ENCODE results near the gene ZNF532.
A peak's percentile ranks its signal among the peaks of the same experiment; 100 is the strongest.

The ZNF532 gene

DNA sequence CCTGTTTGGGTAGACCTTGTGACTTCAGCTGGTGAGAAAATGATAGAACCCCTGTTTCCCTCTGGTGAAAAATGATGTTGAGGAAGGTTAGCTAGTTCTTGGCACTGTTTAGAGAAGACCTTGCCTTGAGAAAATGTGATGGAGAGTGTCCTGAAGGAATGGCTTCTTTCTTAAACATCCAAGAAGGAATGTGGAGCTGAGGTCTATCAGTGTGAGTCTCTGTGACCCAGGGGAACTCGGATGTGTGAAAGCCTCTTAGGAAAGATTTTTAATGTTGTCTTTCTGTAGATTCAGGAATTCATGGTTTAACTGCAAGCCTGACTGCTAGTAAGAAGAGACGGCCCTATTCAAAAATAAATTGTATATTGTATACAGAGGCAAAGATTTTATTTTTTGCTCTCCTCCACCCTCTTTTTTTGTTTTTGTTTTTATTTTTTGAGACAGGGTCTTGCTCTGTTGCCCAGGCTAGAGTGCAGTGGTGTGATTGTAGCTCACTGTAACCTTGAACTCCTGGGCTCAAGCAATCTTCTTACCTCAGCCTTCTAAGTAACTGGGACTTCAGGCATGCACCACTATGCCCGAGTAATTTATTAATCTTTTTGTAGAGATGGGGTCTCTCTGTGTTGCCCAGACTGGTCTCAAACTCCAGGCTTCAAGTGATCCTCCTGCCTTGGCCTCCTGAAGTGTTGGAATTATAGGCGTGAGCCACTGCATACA lies 87.5 kb downstream of the ZNF532 start:
- DNase-seq = no peak

DNA sequence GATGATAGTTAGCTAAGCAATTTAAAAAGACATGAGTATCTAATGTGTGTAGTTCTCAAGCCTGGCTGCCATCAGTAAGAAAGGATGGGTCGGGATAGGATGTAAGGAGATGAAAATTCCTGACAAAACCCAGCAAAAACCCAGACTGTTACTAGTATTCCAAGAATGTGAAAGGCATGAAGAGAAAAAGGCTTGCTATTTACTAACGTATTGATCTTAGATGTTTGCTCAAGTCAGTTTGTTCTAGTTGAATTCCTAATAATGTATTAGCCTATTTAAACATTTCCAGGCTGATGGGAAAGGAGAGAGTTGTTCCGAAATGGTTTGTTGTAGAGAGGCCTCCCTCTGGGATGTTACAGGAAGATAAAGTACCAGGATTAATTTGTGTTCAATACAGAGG lies 88.2 kb downstream of the ZNF532 start:
- no peak for DNase-seq

DNA sequence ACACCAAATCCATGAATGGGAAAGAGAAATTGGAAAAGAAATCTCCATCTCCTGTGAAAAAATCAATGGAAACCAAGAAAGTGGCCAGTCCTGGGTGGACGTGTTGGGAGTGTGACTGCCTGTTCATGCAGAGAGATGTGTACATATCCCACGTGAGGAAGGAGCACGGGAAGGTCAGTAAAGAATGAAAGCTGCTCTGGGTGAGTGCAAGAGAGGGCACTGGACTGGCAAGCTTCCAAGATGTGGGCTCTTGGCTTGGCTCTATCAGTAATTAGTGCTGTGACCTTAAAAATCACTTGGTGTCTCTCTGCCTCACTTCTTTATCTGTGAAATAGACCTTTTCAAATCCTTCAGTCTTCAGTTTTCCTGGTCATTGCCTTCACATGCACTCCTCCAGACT lies 89.0 kb downstream of the ZNF532 start:
- peak; percentile 58 for DNase-seq

DNA sequence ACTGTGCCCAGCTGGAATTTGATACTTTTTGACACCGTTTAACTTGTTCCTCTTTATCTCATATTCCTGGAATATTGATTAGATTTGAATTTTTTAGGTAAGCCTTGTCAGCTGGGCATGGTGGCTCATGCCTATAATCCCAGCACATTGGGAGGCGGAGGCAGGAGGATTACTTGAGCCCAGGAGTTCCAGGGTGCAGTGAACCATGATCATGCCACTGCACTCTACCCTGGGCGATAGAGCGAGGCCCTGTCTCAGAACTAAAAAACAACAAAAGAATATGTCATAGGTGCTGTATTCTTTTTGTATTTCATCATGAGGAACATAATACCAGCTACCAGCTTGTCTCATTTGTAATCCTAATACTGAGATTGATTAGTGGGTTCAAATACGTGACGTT lies 90.3 kb downstream of the ZNF532 start:
- DNase-seq = no peak

DNA sequence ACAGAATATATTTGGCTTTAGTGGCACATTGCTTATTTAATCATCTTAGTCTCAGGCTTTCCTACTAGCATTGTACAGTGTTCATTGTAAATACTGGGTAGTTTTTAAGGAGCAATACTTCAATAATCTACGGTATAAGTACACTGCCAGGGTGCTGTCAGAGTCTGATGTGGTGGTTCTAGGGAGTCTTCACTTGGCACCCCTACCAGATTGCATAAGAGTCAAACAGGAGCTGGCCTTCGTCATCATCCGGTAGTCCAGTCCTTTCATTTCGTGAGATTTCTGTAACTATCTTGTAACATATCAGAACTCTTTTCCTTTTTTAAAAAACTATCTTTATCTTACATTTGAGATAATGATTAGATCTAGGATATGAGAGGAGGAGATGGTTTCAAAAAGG lies 91.1 kb downstream of the ZNF532 start:
- DNase-seq = no peak

DNA sequence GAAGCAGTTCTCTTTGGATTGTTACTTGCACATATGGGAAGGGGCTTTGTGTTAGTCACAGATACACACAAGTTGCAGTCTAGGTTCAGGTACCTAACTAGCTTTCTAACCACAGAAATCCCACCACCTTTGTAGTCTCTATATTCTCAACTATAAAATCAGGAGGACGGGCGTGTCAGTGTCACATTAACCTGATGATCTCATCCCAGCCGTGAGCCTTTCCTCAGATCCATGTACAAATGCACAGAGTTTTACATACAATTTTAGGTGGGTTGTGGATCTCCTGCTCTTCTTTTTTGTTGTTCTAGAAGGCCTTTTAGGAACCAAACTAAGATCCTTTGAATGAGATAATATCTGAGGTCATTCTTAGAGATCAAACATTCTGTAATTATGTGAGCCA lies 94.0 kb downstream of the ZNF532 start:
- no peak for DNase-seq

DNA sequence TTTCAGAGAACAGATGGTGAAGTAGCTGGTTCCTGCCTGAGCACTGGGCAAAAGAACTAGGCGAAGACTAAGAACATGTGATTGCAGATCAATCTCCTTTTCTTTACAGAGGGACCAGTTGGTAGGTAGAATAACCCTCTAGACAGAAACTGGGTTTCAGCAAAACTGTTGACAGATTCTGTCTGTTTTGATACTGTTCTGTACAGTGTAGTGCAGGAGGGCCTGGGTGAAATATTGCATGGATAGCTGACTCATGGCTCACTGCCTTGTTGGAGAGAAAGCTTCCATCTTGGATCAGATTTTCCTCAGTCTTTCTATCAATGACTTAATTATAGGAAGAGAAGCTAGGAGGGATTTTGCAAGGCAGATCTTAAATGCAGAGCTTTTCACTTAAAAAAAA lies 95.8 kb downstream of the ZNF532 start:
- DNase-seq = no peak

DNA sequence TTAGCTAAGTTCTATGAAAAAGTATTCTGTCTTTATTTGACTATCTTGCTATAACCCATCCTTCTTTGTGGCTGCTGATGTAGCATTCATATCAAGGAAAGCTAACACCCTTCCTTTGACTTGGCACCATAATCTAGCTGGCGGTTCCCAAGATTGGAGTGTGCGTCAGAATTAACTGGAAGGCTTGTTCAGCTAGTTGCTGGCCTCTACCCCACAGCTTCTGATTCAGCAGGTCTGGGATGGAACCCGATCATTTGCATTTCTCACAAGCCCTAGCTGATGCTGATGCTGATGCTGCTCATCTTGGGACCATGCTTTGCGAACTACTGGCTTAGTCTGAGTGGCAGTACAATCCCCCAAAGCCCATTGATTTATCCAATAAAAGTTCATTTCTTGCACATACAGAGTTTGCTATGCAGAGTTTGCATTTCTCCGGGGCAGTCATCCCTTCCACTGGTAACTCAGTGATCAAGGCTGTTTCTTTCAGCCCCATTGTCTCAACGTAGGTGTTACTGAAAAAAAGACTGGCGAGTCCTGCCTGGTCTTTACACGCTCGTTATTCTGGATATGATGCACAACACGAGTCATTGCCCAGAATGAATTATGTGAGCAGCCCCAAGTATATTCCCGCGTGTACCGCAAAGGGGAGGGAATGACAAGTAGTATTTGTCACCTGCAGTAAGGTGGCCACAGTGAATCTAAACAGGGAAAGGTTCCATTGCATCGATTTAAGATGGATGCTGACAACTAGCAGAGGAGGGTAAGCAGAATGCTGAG lies 96.5 kb downstream of the ZNF532 start:
- DNase-seq = no peak

DNA sequence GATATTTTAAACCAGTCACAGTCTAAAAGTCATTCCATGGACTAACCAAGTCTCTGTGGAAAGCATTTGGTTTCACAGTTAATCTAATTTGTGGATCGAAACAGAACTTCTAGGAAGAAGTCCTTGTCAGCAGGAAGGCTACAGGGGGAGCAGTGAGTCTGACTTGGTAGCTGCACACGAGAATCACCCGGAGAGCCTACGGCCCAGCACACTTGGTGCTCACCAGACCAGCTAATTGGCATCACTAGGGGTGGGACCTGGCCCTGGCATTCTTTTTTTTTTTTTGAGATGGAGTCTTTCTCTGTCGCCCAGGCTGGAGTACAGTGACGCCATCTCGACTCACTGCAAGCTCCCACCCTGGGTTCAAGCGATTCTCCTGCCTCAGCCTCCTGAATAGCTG lies 97.7 kb downstream of the ZNF532 start:
- DNase-seq = no peak

DNA sequence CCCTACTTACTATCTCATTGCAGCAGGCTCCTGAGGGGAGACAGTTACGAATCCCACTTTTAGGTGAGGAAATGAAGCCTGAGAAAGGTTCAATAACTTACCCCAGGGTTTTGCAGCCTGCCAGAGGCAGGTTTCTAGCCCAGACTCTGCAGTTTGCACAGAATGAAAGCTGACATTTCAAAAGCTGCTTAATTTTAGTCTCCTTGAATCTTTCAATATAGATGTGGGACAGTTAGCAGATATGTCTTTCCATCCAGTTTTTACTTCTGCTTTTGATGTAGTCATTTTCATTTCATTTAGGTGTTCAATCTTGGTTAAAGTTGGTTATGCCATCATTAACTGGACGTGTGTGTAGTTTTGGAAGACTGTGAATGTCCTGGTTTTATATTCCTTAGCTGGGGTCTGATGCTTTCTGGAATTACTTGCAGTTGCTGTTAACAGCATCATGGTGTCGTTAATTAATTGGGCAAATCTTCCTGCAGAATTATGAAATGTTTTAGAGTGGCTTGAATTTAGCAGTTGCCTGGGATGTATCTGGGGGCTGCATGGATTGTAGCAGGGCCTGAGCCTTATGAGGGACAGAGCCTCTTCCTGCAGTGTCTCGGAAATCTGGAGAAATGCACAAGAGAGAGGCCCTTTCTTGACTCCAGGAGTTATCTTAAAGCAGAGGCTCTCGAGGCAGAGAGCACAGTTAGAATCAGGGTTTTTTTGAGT lies 100.8 kb downstream of the ZNF532 start:
- DNase-seq = no peak

DNA sequence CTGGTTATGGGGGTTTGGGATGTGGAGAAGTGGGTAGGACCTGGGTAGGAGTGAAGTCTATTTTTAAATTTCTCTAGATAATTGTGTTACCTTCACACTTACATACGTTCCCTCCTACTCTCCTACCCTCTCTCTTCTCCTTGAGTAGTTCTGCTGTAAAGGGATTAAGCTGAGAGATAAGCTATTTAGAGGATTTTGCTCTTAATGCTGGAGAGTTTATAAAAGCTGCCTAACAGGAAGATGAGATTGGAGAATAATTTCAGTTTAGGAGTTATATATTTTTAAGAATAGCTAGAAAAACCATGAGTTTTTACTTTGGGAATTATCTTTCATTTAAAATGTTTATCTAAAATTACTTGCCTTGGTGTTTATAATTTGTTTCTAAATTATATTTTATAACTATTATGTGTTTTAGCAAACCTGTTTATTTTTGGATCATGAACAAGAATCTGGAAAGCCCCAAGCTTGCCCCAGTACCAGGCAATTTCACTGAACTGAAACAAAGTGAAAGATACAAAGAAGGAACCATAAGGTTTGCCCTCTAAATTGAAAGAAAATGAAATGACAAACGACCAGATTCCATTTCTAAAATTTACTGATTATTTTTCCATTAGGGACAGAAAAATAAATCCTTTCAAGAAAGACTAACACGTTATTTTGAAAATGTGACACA lies 101.5 kb downstream of the ZNF532 start:
- DNase-seq = no peak

DNA sequence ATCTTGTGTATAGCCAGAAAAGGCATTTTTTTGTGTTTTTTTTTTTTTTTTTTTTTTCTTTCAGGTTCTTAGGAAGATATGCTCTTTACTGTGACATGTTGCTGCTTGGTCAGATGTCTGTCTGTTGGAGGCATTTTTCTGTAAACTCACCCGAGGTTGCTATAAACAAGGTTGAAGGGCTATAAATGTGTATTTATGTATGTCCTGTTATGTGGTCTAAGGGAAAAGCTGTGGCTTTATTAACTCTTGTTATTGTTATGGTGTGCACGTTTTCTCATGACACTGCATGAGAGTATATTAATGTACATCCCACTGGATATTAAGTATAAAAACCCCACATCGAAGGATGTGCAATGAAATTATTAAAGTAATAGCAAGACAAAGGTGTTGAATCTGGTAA lies 102.0 kb downstream of the ZNF532 start:
- DNase-seq = no peak

DNA sequence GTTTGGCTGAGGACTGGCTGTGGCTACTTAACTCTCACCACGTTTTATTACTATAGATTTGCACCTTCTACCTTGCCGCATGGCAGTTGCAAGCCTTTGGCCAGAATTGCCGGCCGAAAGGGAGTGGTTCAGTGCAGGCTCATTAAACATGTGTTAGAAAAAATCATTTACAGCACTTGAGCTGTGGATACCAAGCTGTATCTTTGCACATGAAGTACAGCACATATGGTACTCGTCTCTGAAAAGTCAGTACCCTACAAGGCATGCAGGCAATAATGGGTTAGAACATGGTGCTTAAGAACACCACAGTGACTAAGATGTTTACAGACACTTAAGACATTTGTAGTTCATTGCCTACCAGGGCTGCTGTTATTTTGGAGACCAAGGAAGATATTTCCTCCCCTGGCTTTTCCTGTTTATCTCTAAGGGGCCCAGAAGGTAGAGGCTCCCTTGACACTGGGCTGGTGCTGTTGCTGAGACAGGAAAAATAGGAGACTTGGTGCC lies 103.1 kb downstream of the ZNF532 start:
- no peak for DNase-seq

DNA sequence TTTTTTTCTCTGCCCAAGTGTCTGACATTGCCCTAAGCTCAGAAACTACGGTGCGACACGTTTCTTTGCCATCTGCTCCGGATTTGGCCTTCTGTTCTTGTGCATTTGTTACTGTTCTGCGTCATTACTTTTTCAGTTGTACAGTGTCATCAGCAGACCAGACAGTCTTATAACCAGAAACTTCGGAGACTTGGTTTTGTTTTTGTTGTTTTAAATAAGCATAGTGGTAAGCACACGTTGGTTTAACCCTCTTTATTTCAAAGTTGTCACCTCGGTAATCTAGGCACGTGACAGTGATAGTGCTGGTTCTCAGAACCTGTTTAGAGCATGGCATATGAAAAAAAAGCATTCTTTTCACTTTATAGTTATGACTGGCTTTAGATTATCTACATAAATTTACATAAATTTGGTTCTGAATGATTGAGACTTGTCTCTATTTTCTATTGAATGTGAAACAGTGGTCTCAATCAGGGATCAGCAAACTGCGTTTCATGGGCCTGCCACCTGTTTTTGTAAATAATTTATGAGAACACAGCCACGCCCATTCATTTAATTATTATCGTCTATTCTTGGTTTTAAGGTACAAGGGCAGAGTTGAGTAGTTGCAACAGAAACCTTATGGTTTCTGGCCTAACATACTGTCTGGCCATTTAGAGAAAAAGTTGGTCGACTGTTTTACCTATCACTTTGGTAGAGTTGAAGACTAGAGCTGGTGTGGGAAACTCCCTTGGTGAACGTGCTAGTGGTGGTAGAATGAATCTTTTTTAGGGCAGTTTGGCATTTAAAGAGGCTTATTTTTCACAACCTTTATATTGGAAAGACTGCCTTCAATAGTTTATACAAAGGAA lies 106.5 kb downstream of the ZNF532 start:
- no peak for DNase-seq

DNA sequence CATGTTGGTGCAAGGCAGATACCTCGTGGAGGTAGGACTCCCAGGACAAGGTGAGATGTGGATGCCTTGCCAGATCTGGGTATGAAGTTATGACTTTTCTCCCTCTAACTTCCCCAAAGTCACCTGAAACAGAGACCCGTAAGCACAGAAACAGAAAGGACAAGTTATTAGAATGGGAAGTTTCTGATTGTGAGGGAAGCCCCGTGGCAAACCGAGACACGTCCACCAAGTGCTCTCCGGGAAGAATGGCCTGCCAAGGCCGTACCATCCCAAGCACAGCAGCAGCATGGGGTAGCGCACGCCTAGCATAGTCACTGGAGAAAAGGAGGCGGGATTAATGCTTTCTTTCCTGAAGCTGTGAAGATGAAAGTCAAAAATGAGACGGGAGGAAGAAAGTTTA lies 110.6 kb downstream of the ZNF532 start:
- DNase-seq = no peak

DNA sequence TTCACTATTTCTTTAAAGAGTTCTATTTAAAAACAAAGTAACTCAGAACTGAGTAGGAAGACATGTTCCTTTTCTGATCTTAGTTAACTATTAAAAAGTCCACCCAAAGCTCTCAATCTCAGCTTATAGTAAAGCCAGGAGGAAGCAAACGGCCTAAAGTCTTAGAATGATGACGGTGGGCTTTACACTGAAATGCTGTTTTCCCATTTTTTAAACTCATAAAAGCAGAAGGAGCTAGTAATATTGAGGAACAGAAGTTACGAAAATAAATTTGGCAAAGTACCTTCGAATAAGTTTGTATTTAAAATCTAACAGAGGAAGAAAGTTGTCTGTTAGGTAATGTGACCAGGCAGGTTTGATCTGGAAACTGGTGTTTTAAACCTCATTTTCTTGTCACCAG lies 111.1 kb downstream of the ZNF532 start:
- DNase-seq = no peak

DNA sequence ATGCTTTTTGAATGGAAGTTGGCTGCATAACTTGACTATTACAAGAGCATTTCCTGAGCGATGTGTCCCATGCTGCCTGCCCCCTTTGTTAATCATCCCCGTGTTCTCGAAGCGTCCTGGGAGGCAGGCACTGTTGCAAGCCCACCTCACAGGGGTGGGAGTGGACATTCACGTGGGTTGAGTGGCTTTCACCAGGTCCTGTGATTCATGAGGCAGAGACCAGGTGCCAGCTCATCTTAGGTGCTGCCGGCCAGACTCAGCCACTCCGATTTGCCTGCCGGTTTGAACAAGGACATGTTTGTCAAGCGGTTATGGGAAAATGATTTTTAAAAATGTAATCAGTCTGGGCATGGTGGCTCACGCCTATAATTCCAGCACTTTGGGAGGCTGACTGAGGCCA lies 112.5 kb downstream of the ZNF532 start:
- no peak for DNase-seq

DNA sequence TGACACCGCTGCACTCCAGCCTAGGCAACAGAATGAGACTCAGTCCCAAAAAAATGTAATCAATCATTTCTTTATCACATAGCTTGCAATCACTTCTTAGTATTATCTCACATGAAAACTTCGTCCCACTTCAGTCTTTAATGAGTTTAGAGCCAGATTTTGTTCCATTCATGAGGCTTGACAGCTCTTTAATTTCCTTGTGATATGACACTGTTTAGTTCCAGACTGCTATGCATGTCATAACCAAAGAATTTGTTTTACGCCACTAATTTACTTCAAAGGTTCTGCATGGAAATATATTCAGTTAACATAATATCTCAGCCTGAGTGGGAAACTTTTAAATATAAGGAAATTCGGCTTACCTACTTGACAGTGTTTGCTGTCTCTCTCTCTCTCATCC lies 113.1 kb downstream of the ZNF532 start:
- no peak for DNase-seq

DNA sequence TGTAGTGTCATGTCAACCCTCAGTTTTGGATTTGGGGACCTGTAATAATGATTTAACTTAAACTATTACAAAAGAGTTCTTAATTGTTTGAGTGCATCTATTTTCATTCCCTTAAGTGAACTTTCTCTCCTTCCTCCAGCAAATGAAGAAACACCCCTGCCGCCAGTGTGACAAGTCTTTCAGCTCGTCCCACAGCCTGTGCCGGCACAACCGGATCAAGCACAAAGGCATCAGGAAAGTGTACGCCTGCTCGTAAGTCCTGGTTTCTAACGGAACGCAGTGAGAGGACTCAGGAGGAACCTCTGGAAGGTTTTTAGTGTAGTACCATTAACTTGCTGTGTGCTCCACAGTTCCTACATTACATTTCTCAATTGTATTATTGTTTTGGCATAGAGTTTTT lies 114.2 kb downstream of the ZNF532 start:
- no peak for DNase-seq

DNA sequence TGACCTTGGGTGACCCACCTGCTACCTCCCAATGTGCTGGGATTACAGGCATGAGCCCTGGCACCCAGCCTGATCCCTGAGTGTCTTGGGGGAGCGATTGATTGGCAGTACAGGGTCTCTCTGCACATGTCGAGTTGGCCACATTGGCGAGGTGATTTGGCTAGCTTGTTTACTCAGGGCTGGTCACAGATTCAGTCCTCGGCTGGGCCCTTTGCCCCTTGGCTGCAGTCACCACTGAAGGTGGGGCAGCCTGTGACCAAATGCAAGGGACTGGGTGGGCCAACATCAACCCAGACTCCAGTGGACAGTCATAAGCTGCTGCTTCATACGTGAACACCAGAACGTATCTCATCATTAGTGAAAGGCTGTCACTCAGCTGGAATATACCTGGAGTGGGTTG lies 114.9 kb downstream of the ZNF532 start:
- no peak for DNase-seq

DNA sequence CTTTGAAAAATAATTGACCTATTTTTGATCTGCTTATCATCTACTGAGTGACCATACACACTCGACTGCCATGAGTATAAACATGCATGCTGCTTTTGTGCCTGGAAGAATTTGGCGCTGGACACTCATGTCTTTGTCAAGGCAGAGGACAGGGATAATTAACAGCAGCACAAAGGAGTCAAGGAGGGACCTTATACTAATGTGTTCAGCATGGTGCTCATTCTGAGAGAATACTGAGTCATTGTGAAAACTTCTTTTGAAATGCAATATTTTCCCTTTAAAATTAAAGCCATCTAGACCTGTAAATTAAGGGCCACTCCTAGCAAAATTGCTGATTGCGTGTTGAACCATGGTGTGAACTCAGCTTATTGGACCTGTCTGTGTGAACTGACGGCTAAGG lies 116.3 kb downstream of the ZNF532 start:
- DNase-seq = no peak

Data from NCI-H2029 (cell line).